Gastroesophageal sphincter (tissue), 4 donors: ENCODE data around the gene CDC123. TPM values are rescaled to one million over a fixed set of nuclear protein-coding genes. Genes with fewer than 3 reads are reported as not detected.

ENCODE experiments used
- ATAC-seq: fragments of 150-250 bp; one replicate; pipeline ENCODE4 v1.9.1; 2016; ENCODE audit warnings: mild to moderate bottlenecking, moderate library complexity
- H3K27ac ChIP-seq, 4 donors: fragments of 200-600 bp; sonication (generic) in 3 of 4; 1 replicate in 3 of 4; 2 replicates in 1 of 4; pipeline ENCODE4 v1.5.1; 2016 to 2019
- H3K27me3 ChIP-seq: fragments of 200-600 bp; sonication (generic); one replicate; pipeline ENCODE4 v1.5.1; 2019
- H3K36me3 ChIP-seq, 2 donors: fragments of 200-600 bp; sonication (generic); one replicate each; pipeline ENCODE4 v1.5.1; 2019; ENCODE audit warnings: control low read depth in 1 of 2
- H3K4me1 ChIP-seq, 3 donors: fragments of 200-600 bp; sonication (generic); 1 replicate in 2 of 3; 2 replicates in 1 of 3; pipeline ENCODE4 v1.5.1; 2016 to 2019; ENCODE audit warnings: control low read depth in 2 of 3
- H3K4me3 ChIP-seq, 2 donors: fragments of 200-600 bp; sonication (generic); one replicate each; pipeline ENCODE4 v1.5.1; 2019; ENCODE audit warnings: mild to moderate bottlenecking in 1 of 2, moderate library complexity in 1 of 2
- H3K9me3 ChIP-seq, 3 donors: fragments of 200-600 bp; sonication (generic); one replicate each; pipeline ENCODE4 v1.5.1; 2017 to 2019; ENCODE audit warnings: control low read depth in 2 of 3
- CTCF ChIP-seq, 4 experiments: fragments of 200-600 bp in 2 of 4; fragments of 450-650 bp in 2 of 4; sonication (generic) in 1 of 4; IDR thresholded peaks; one replicate each; pipeline ENCODE4 v1.5.1; 2017 to 2019; ENCODE audit warnings: antibody characterized with exemption in 4 of 4, mild to moderate bottlenecking in 2 of 4, moderate library complexity in 2 of 4
- EP300 ChIP-seq: sonication (generic); formaldehyde crosslinking; IDR thresholded peaks from one replicate; pipeline ENCODE4 v1.6.1; 2017; ENCODE audit warnings: antibody characterized with exemption, mild to moderate bottlenecking
- POLR2A ChIP-seq, 2 donors: fragments of 450-650 bp; IDR thresholded peaks; one replicate each; pipeline ENCODE4 v1.6.1; 2017; ENCODE audit warnings: antibody characterized with exemption in 2 of 2, mild to moderate bottlenecking in 2 of 2, moderate library complexity in 1 of 2
- POLR2AphosphoS5 ChIP-seq: sonication (generic); formaldehyde crosslinking; IDR thresholded peaks from one replicate; pipeline ENCODE4 v1.6.1; 2017; ENCODE audit warnings: antibody characterized with exemption
- WGBS, 2 donors: methylation state at CpG; one replicate each; pipeline ENCODE4 v1.1.5; 2018; ENCODE audit warnings: low coverage in 1 of 2; 5-methylcytosine and 5-hydroxymethylcytosine counted together
- total RNA-seq, 4 donors: library from RNA; depleted of rRNA; stranded (reverse); fragments of >200 nt; gene quantifications; one replicate each; pipeline ENCODE4 v1.1.0, GENCODE V29; 2016

Gene CDC123
- total RNA-seq, 4 donors from 2014 or later = 53.5 to 83.7 (median 68.0) TPM

DNA sequence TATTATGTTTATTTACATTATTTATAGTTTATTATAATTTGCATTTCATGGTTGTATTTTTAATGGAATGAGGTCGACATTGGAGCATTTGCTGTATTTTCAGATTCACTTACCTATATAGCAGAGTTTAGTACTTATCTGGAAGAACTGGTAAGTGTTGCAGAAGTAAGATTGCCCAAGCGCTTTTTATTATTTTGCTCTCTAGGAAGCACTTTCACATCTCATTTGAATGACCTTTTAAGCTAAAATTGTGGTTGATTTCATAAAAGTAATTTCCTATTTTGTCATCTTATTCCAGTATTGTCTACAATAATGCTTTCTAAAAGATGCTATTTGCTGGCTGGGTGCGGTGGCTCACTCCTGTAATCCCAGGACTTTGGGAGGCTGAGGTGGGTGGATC is 37.9 kb upstream of the CDC123 start:
- WGBS, 2 donors = 71 to 97% methylated on average over 1 to 3 of the region's 3 CpGs
- no peaks in the 10 kb centered on the region for H3K4me1 ChIP-seq
- no peaks in the 10 kb centered on the region for H3K27me3 ChIP-seq
- no peak for ATAC-seq
- H3K9me3 ChIP-seq = no peaks in the 10 kb centered on the region
- peaks cover 0 to 85% of the 10 kb centered on the region in 2 donors for H3K36me3 ChIP-seq
- no peak for TF ChIP-seq CTCF (IDR thresholded peaks at IDR 0.05)
- TF ChIP-seq POLR2AphosphoS5 = no peak
- TF ChIP-seq POLR2A (IDR thresholded peaks at IDR 0.05) = no peak
- no peak for TF ChIP-seq EP300
- H3K4me3 ChIP-seq = no peak overlapping the region
- no peak overlapping the region for H3K27ac ChIP-seq

GRCh38 chr10:12160664-12161063 is 35.3 kb upstream of the CDC123 start:
- Histone ChIP-seq H3K27ac (no peak overlapping the region), H3K4me3 (no peak overlapping the region), H3K9me3 (no peaks in the 10 kb centered on the region), H3K36me3 (peaks cover 0 to 88% of the 10 kb centered on the region in 2 donors), H3K27me3 (no peaks in the 10 kb centered on the region), H3K4me1 (peaks cover 0 to 2% (median 0%) of the 10 kb centered on the region in 3 donors)
- ATAC-seq = no peak
- no peak for TF ChIP-seq CTCF (IDR thresholded peaks at IDR 0.05)
- TF ChIP-seq POLR2A (IDR thresholded peaks at IDR 0.05) = no peak
- no peak for TF ChIP-seq EP300
- TF ChIP-seq POLR2AphosphoS5 = no peak
- 87 to 96% methylated on average over 4 to 5 of the region's 5 CpGs for WGBS, 2 donors

DNA sequence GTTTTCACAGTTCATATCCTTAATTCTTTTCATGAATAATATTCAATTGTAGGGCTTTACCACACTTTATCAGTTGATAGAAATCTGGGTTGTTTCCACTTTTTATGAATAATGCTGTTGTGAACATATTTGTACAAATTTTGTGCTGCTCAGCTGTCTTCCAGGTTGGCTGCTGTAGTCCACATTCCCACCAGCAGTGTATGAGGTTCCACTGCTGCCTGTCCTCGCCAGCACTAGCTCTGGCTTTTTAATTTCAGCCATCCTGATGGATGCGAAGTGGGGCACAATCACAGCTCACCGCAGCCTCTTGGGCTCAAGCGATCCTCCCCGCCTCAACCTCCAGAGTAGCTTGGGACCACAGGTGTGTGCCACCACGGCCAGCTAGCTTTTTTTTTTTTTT is 33.1 kb upstream of the CDC123 start:
- TF ChIP-seq POLR2A (IDR thresholded peaks at IDR 0.05) = no peak
- WGBS, 2 donors = 90% methylated on average over 6 of the region's 6 CpGs; no CpG with 5 or more reads in 1 of the 2 donors

DNA sequence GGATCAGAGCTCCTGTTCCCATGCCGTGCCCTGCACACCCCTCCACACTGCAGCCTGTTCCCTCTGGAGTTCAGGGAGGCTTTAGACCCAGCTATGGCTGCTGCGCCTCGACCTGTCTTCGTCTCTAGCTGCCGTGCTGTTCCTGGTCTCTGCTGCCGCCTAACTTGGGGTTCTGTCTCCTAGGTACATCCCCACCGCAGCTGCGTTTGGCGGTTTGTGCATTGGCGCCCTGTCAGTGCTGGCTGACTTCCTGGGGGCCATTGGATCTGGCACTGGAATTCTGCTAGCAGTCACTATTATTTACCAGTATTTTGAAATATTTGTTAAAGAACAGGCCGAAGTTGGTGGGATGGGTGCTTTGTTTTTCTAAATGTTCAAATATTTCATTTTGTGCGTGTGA is 31.9 kb upstream of the CDC123 start:
- no peaks in the 10 kb centered on the region for H3K9me3 ChIP-seq

More for the DNA sequence above, 33.1 kb upstream of the CDC123 start:
- peaks cover 0 to 89% of the 10 kb centered on the region in 2 donors for H3K36me3 ChIP-seq
- no peaks in the 10 kb centered on the region for H3K9me3 ChIP-seq
- H3K27me3 ChIP-seq = no peaks in the 10 kb centered on the region
- no peak overlapping the region for H3K27ac ChIP-seq
- ATAC-seq = no peak
- H3K4me1 ChIP-seq = peaks cover 0 to 10% (median 0%) of the 10 kb centered on the region in 3 donors
- no peak overlapping the region for H3K4me3 ChIP-seq

DNA sequence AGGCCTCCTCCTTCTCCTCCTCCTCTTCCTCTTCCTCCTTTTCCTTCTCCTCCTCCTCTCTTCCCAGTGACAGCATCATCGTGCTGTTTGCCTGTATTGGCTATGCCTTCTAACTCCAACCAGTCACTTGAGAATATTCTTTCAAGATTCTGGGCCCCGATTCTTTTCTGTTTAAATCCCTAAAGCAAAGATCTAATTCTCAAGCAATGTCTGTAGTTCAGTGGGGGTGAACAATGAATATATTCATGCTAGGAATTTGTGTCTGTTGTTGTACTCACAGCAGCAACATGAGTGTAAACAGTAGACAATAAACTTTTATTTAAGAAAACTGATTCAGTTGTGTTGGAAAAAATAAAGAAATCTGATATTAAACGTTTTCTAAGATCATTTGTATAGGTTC is 31.0 kb upstream of the CDC123 start:
- Histone ChIP-seq H3K36me3 (peaks cover 0 to 93% of the 10 kb centered on the region in 2 donors), H3K4me3 (no peak overlapping the region), H3K27ac (no peak overlapping the region), H3K27me3 (no peaks in the 10 kb centered on the region), H3K9me3 (no peaks in the 10 kb centered on the region), H3K4me1 (peaks cover 0 to 10% (median 0%) of the 10 kb centered on the region in 3 donors)
- WGBS, 2 donors = 64 to 76% methylated on average over 3 of the region's 3 CpGs
- no peak for ATAC-seq
- no peak for TF ChIP-seq POLR2A (IDR thresholded peaks at IDR 0.05)
- no peak for TF ChIP-seq EP300
- no peak for TF ChIP-seq POLR2AphosphoS5
- no peak for TF ChIP-seq CTCF (IDR thresholded peaks at IDR 0.05)

More for the DNA sequence above, 31.9 kb upstream of the CDC123 start:
- peaks cover 0 to 89% of the 10 kb centered on the region in 2 donors for H3K36me3 ChIP-seq
- no peak for ATAC-seq
- no peak overlapping the region for H3K4me3 ChIP-seq
- 78 to 82% methylated on average over 6 of the region's 12 CpGs for WGBS, 2 donors
- no peaks in the 10 kb centered on the region for H3K27me3 ChIP-seq
- H3K27ac ChIP-seq = no peak overlapping the region
- H3K4me1 ChIP-seq = peaks cover 0 to 10% (median 0%) of the 10 kb centered on the region in 3 donors
- no peak for TF ChIP-seq POLR2A (IDR thresholded peaks at IDR 0.05)
- TF ChIP-seq CTCF (IDR thresholded peaks at IDR 0.05) = no peak
- TF ChIP-seq EP300 = no peak
- TF ChIP-seq POLR2AphosphoS5 = no peak
